ENCODE data around the gene ESRRA. TPM values are rescaled to one million over a fixed set of nuclear protein-coding genes. Genes with fewer than 3 reads are reported as not detected.

The ESRRA gene
- total and polyA plus RNA-seq, 10 of the 15 experiments (the other 5 are each of a cell fraction or from before 2014, with no cell fraction given): 0.32 to 48.9 (median 12.6) TPM

DNA sequence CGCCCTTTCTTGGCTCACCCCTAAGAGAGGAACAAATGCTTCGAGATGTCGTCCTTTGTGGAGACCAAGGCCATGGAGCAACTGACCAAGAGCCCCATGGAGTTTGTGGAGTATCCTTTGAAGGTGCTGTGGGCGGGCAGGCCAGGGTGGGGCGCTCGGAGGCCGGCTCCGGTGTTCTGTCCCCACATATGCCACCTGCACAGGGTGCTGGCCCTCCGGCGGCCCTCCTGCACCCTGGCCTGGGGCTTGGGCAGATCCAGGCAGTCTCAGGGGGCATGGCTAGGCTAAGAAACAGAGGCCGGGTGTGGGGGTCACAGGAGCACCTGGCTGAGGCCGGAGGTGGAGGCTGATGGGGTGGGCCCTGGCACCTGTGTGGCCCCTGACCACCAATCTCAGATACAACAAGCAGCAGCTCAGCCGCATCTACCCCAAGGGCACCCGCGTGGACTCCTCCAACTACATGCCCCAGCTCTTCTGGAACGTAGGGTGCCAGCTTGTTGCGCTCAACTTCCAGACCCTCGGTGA, 43.7 kb upstream of the ESRRA start:
- no peak for TF ChIP-seq TAF1 (IDR thresholded peaks at IDR 0.05; ENCODE audit: borderline replicate concordance, low read depth, low read length)
- TF ChIP-seq, protein P1, sequence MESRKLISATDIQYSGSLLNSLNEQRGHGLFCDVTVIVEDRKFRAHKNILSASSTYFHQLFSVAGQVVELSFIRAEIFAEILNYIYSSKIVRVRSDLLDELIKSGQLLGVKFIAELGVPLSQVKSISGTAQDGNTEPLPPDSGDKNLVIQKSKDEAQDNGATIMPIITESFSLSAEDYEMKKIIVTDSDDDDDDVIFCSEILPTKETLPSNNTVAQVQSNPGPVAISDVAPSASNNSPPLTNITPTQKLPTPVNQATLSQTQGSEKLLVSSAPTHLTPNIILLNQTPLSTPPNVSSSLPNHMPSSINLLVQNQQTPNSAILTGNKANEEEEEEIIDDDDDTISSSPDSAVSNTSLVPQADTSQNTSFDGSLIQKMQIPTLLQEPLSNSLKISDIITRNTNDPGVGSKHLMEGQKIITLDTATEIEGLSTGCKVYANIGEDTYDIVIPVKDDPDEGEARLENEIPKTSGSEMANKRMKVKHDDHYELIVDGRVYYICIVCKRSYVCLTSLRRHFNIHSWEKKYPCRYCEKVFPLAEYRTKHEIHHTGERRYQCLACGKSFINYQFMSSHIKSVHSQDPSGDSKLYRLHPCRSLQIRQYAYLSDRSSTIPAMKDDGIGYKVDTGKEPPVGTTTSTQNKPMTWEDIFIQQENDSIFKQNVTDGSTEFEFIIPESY (IDR thresholded peaks at IDR 0.05): no peak
- TF ChIP-seq, protein P2, sequence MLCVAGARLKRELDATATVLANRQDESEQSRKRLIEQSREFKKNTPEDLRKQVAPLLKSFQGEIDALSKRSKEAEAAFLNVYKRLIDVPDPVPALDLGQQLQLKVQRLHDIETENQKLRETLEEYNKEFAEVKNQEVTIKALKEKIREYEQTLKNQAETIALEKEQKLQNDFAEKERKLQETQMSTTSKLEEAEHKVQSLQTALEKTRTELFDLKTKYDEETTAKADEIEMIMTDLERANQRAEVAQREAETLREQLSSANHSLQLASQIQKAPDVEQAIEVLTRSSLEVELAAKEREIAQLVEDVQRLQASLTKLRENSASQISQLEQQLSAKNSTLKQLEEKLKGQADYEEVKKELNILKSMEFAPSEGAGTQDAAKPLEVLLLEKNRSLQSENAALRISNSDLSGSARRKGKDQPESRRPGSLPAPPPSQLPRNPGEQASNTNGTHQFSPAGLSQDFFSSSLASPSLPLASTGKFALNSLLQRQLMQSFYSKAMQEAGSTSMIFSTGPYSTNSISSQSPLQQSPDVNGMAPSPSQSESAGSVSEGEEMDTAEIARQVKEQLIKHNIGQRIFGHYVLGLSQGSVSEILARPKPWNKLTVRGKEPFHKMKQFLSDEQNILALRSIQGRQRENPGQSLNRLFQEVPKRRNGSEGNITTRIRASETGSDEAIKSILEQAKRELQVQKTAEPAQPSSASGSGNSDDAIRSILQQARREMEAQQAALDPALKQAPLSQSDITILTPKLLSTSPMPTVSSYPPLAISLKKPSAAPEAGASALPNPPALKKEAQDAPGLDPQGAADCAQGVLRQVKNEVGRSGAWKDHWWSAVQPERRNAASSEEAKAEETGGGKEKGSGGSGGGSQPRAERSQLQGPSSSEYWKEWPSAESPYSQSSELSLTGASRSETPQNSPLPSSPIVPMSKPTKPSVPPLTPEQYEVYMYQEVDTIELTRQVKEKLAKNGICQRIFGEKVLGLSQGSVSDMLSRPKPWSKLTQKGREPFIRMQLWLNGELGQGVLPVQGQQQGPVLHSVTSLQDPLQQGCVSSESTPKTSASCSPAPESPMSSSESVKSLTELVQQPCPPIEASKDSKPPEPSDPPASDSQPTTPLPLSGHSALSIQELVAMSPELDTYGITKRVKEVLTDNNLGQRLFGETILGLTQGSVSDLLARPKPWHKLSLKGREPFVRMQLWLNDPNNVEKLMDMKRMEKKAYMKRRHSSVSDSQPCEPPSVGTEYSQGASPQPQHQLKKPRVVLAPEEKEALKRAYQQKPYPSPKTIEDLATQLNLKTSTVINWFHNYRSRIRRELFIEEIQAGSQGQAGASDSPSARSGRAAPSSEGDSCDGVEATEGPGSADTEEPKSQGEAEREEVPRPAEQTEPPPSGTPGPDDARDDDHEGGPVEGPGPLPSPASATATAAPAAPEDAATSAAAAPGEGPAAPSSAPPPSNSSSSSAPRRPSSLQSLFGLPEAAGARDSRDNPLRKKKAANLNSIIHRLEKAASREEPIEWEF (IDR thresholded peaks at IDR 0.05; ENCODE audit: insufficient replicate concordance, low read depth, low read length): no peak
- TF ChIP-seq, protein P3, sequence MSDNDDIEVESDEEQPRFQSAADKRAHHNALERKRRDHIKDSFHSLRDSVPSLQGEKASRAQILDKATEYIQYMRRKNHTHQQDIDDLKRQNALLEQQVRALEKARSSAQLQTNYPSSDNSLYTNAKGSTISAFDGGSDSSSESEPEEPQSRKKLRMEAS (IDR thresholded peaks at IDR 0.05; ENCODE audit: low read depth, low read length): no peak
- TF ChIP-seq POLR2AphosphoS2 (IDR thresholded peaks at IDR 0.05; ENCODE audit: low read depth, low read length): no peak
- TF ChIP-seq, protein P4, sequence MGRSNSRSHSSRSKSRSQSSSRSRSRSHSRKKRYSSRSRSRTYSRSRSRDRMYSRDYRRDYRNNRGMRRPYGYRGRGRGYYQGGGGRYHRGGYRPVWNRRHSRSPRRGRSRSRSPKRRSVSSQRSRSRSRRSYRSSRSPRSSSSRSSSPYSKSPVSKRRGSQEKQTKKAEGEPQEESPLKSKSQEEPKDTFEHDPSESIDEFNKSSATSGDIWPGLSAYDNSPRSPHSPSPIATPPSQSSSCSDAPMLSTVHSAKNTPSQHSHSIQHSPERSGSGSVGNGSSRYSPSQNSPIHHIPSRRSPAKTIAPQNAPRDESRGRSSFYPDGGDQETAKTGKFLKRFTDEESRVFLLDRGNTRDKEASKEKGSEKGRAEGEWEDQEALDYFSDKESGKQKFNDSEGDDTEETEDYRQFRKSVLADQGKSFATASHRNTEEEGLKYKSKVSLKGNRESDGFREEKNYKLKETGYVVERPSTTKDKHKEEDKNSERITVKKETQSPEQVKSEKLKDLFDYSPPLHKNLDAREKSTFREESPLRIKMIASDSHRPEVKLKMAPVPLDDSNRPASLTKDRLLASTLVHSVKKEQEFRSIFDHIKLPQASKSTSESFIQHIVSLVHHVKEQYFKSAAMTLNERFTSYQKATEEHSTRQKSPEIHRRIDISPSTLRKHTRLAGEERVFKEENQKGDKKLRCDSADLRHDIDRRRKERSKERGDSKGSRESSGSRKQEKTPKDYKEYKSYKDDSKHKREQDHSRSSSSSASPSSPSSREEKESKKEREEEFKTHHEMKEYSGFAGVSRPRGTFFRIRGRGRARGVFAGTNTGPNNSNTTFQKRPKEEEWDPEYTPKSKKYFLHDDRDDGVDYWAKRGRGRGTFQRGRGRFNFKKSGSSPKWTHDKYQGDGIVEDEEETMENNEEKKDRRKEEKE (IDR thresholded peaks at IDR 0.05): no peak
- no peak for TF ChIP-seq NR2C1 (IDR thresholded peaks at IDR 0.05)
- TF ChIP-seq ETV6 (conservative IDR thresholded peaks at IDR 0.05 in 1 of 2, IDR thresholded peaks at IDR 0.05 in 1 of 2; ENCODE audit: borderline replicate concordance in 1 of 2, low read depth in 1 of 2): no peak
- Histone ChIP-seq H3K79me2 (ENCODE audit: control insufficient read depth, insufficient read depth, low read length) (no peaks in the 10 kb centered on the region), H3K27ac (ENCODE audit: control insufficient read depth, insufficient read depth) (no peak overlapping the region), H3K27me3 (replicated peaks in 1 of 2; ENCODE audit: control insufficient read depth in 2 of 2, insufficient read depth in 2 of 2, low read length in 1 of 2) (no peaks in the 10 kb centered on the region), H4K20me1 (ENCODE audit: control insufficient read depth, insufficient read depth) (no peaks in the 10 kb centered on the region), H2AFZ (ENCODE audit: control insufficient read depth, low read depth, low read length) (no peak overlapping the region), H3K4me1 (ENCODE audit: control insufficient read depth, insufficient read depth, low read length) (peaks cover 11% of the 10 kb centered on the region), H3K9ac (ENCODE audit: control insufficient read depth, insufficient read depth, low read length) (no peak overlapping the region), H3K4me2 (ENCODE audit: control insufficient read depth, insufficient read depth) (no peak overlapping the region), H3K36me3 (ENCODE audit: control insufficient read depth in 2 of 2, insufficient read depth in 2 of 2, low read length in 1 of 2) (peaks cover 0 to 5% of the 10 kb centered on the region in 2 experiments; a peak in 2 of 4 replicates), H3K4me3 (no peak overlapping the region), H3K9me3 (replicated peaks; ENCODE audit: control insufficient read depth, insufficient read depth, low read length) (no peaks in the 10 kb centered on the region)
- SMC1A ChIA-PET (ENCODE audit: uncharacterized antibody, unreplicated experiment): no interaction called here
- WGBS (ENCODE audit: insufficient coverage, insufficient replicate concordance, low lambda C conversion rate, missing lambda C conversion rate): 86% methylated on average over 18 of the region's 18 CpGs
- DNase-seq (ENCODE audit: low read depth, low spot score): no peak
- intact Hi-C loops (cut with micrococcal nuclease; ENCODE audit: unreplicated experiment) (no loop called here), in situ Hi-C loops (cut with MboI) (no loop called here)
- POLR2A ChIA-PET: no interaction called here
- BruUV-seq (replicated peaks): no TSS peak
- no peak for ATAC-seq
- no peak for FAIRE-seq
- RAD21 ChIA-PET (ENCODE audit: unreplicated experiment): interaction anchor here (0.5 kb wide), 1 partner anchor 48 kb away, joined by 3 read pairs; no protein-coding TSS in a partner anchor
- CTCF ChIA-PET: interaction anchor here (1.5 to 2.0 kb wide), 3 partner anchors 10 to 39 kb away, joined by 4 to 9 read pairs (median 5); partner anchors contain the start of gene PLCB3
